DMS53 treated with DMSO at 0.1 percent for 48 hours (cell line): ENCODE results near the gene MYO1H.
"Not testable (repeated sequence)": the region's sequence is repeated elsewhere in the genome, so short reads cannot be mapped to it uniquely, and the experiment has no call there.

ENCODE experiments used
- DNase-seq: peaks from one replicate; lab custom pipeline; 2025; ENCODE audit not compliant: unreplicated experiment; lab: John Stamatoyannopoulos, UW

MYO1H gene

GRCh38 chr12:109469517-109469916 lies 121.8 kb downstream of the MYO1H start:
- DNase-seq, result no peak

GRCh38 chr12:109473006-109473405 lies 125.3 kb downstream of the MYO1H start:
- DNase-seq, result no peak

GRCh38 chr12:109473526-109474270 lies 126.0 kb downstream of the MYO1H start:
- not testable (repeated sequence) for DNase-seq

- no peak for DNase-seq
Observed at GRCh38 chr12:109475121-109475520, 127.4 kb downstream of the MYO1H start.

GRCh38 chr12:109475993-109476806 lies 128.5 kb downstream of the MYO1H start:
- no peak for DNase-seq

- no peak for DNase-seq
Observed at GRCh38 chr12:109476807-109477184, 129.1 kb downstream of the MYO1H start.

- peak; percentile 86 for DNase-seq
Observed at GRCh38 chr12:109477185-109477962, 129.7 kb downstream of the MYO1H start, which contains the start of the genes KCTD10 and UBE3B. Gene KCTD10, minus strand, starts transcription at chr12:109477300. Its CDS starts 38 bp downstream, at chr12:109477262. Gene UBE3B, plus strand, starts transcription at chr12:109477634. Its CDS starts 5,918 bp downstream, at chr12:109483552.

- no peak for DNase-seq
Observed at GRCh38 chr12:109477963-109478315, 130.2 kb downstream of the MYO1H start.

GRCh38 chr12:109479761-109480160 lies 132.1 kb downstream of the MYO1H start:
- DNase-seq, result no peak

GRCh38 chr12:109480356-109480755 lies 132.7 kb downstream of the MYO1H start:
- DNase-seq, result no peak

GRCh38 chr12:109481863-109482262 lies 134.2 kb downstream of the MYO1H start:
- no peak for DNase-seq

GRCh38 chr12:109482491-109482890 lies 134.8 kb downstream of the MYO1H start:
- no peak for DNase-seq

- DNase-seq, result peak; percentile 91
Observed at GRCh38 chr12:109482894-109483293, 135.2 kb downstream of the MYO1H start.

GRCh38 chr12:109483346-109483745 lies 135.6 kb downstream of the MYO1H start:
- no peak for DNase-seq

GRCh38 chr12:109485201-109485600 lies 137.5 kb downstream of the MYO1H start:
- no peak for DNase-seq

GRCh38 chr12:109487181-109488050 lies 139.7 kb downstream of the MYO1H start:
- DNase-seq, result no peak

GRCh38 chr12:109488051-109488665 lies 140.5 kb downstream of the MYO1H start:
- DNase-seq, result no peak

GRCh38 chr12:109489016-109489954 lies 141.6 kb downstream of the MYO1H start:
- DNase-seq, result no peak
